SH-SY5Y (cell line): ENCODE data around the gene FBLN5.

Source experiments
- GATA2 ChIP-seq: IDR thresholded peaks from 2 replicates; pipeline ENCODE4 v1.6.1; 2011; ENCODE audit warnings: mild to moderate bottlenecking, low read depth, low read length
- GATA3 ChIP-seq: IDR thresholded peaks from 2 replicates; pipeline ENCODE4 v1.6.1; 2011; ENCODE audit warnings: low read depth, mild to moderate bottlenecking, low read length, moderate library complexity

DNA sequence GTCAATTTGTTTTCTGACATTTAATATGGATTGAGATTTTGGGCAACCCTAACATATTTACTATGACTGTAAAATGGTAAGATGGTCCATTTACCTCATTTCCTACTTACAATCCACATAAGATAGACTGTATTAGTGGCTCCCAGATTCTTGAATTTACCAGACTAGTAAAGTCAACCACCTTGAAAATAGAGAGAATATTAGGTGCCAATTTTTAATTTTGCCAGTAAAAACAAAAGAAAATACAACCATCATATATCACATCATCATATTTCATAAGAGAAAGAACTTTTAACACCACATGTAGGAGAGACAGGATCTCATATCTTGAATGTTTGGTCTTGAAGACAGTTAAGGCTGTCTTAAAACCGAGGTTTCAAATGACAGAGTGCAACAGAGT is 7.7 kb upstream of the FBLN5 start:
- no peak for TF ChIP-seq GATA2
- no peak for TF ChIP-seq GATA3
